ENCODE data around the gene SEMA3F. TPM values are rescaled to one million over a fixed set of nuclear protein-coding genes. Genes with fewer than 3 reads are reported as not detected.

SEMA3F gene
- total RNA-seq (10 to 100 TPM in 2 of 7 donors, 1 to 10 TPM in 5; 1.9 to 31.5 (median 7.2) TPM), polyA plus RNA-seq (1 to 10 TPM; 3.5 to 8.3 TPM)
- long read RNA-seq, donor 1: 0 reads
- long read RNA-seq, donor 2, partial matches to known transcripts: 0 of 1 reads
- long read RNA-seq, donor 2, other reads (novel, unspliced or antisense): 0 of 1 reads
- long read RNA-seq, donor 3, partial matches to known transcripts: 1 of 14 reads
- long read RNA-seq, donor 3, other reads (novel, unspliced or antisense): 10 of 14 reads

- Histone ChIP-seq H3K4me1 (ENCODE audit: insufficient read depth) (peaks cover 7% of the 10 kb centered on the region), H3K9me3 (no peaks in the 10 kb centered on the region), H3K36me3 (no peaks in the 10 kb centered on the region), H3K27me3 (no peaks in the 10 kb centered on the region), H3K4me3 (peak within 1 kb of the TSS; percentile 39), H3K27ac (no peak within 1 kb of the TSS)
- TF ChIP-seq POLR2A (IDR thresholded peaks at IDR 0.05) (peak; percentile 20), CTCF (IDR thresholded peaks at IDR 0.05) (no peak), EP300 (IDR thresholded peaks at IDR 0.05) (no peak)
- 0 to 1% (median 0%) methylated on average over 78 to 98 of the region's 98 CpGs for WGBS, 3 donors
- peak; percentile 27 to 71 (median 49) for DNase-seq
- intact Hi-C loops (cut with DNase I): no loop called here
Measured at GRCh38 chr3:50154840-50155490, at the start of gene SEMA3F. Gene SEMA3F, plus strand, starts transcription at chr3:50155324. Its CDS starts 4,299 bp downstream, at chr3:50159623.

GRCh38 chr3:50111757-50112156 lies 43.4 kb upstream of the SEMA3F start:
- DNase-seq: no peak
- no peak for TF ChIP-seq POLR2A (IDR thresholded peaks at IDR 0.05)
- TF ChIP-seq EP300 (IDR thresholded peaks at IDR 0.05): no peak
- TF ChIP-seq CTCF (IDR thresholded peaks at IDR 0.05): no peak
- Histone ChIP-seq H3K27ac (no peak overlapping the region), H3K4me1 (ENCODE audit: insufficient read depth) (no peaks in the 10 kb centered on the region), H3K4me3 (no peak overlapping the region), H3K9me3 (no peaks in the 10 kb centered on the region), H3K36me3 (peaks cover 8% of the 10 kb centered on the region), H3K27me3 (no peaks in the 10 kb centered on the region)
- WGBS, 3 donors: 78 to 86% (median 80%) methylated on average over 5 of the region's 5 CpGs
- intact Hi-C loops (cut with DNase I): loop anchor here in 1 of 4 donors (10.0 kb wide), 1 partner anchor 163 kb away; the partner anchor contains the start of gene LSMEM2

- 91 to 97% (median 92%) methylated on average over 3 of the region's 3 CpGs for WGBS, 3 donors
Measured at GRCh38 chr3:50112462-50112861, 42.7 kb upstream of the SEMA3F start.

GRCh38 chr3:50117120-50117519 lies 38.0 kb upstream of the SEMA3F start:
- H3K9me3 ChIP-seq: no peaks in the 10 kb centered on the region
- WGBS, 3 donors: 90 to 95% (median 90%) methylated on average over 8 of the region's 8 CpGs
- H3K27ac ChIP-seq: no peak overlapping the region
- H3K36me3 ChIP-seq: no peaks in the 10 kb centered on the region
- H3K27me3 ChIP-seq: no peaks in the 10 kb centered on the region
- intact Hi-C loops (cut with DNase I): loop anchor here in 1 of 4 donors (10.0 kb wide), 1 partner anchor 158 kb away; the partner anchor contains the start of gene LSMEM2
- no peak overlapping the region for H3K4me3 ChIP-seq
- TF ChIP-seq POLR2A (IDR thresholded peaks at IDR 0.05) (no peak), EP300 (IDR thresholded peaks at IDR 0.05) (no peak), CTCF (IDR thresholded peaks at IDR 0.05) (no peak)
- H3K4me1 ChIP-seq (ENCODE audit: insufficient read depth): no peaks in the 10 kb centered on the region
- no peak for DNase-seq

More at GRCh38 chr3:50112462-50112861, 42.7 kb upstream of the SEMA3F start:
- Histone ChIP-seq H3K27me3 (no peaks in the 10 kb centered on the region), H3K36me3 (peaks cover 8% of the 10 kb centered on the region), H3K4me1 (ENCODE audit: insufficient read depth) (no peaks in the 10 kb centered on the region), H3K4me3 (no peak overlapping the region), H3K27ac (no peak overlapping the region), H3K9me3 (no peaks in the 10 kb centered on the region)
- intact Hi-C loops (cut with DNase I): loop anchor here in 1 of 4 donors (10.0 kb wide), 1 partner anchor 162 kb away; the partner anchor contains the start of gene LSMEM2
- no peak for TF ChIP-seq POLR2A (IDR thresholded peaks at IDR 0.05)
- TF ChIP-seq EP300 (IDR thresholded peaks at IDR 0.05): no peak
- no peak for TF ChIP-seq CTCF (IDR thresholded peaks at IDR 0.05)
- peak in 1 of 5 donors; percentile 9 for DNase-seq

Data from ovary (tissue), 10 donors.